ENCODE results near the gene OR52K1.

The OR52K1 gene

GRCh38 chr11:4482445-4482844, at the start of gene OR52K1:
Gene OR52K1, plus strand, starts transcription at chr11:4482646. Its CDS starts 6,255 bp downstream, at chr11:4488901.
- no peak for DNase-seq (ENCODE audit: low read depth)
- TF ChIP-seq, protein P1, sequence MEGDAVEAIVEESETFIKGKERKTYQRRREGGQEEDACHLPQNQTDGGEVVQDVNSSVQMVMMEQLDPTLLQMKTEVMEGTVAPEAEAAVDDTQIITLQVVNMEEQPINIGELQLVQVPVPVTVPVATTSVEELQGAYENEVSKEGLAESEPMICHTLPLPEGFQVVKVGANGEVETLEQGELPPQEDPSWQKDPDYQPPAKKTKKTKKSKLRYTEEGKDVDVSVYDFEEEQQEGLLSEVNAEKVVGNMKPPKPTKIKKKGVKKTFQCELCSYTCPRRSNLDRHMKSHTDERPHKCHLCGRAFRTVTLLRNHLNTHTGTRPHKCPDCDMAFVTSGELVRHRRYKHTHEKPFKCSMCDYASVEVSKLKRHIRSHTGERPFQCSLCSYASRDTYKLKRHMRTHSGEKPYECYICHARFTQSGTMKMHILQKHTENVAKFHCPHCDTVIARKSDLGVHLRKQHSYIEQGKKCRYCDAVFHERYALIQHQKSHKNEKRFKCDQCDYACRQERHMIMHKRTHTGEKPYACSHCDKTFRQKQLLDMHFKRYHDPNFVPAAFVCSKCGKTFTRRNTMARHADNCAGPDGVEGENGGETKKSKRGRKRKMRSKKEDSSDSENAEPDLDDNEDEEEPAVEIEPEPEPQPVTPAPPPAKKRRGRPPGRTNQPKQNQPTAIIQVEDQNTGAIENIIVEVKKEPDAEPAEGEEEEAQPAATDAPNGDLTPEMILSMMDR (IDR thresholded peaks at IDR 0.05; ENCODE audit: low read length, missing control alignments) = no peak
- H3K4me3 ChIP-seq (replicated peaks; ENCODE audit: low read depth, low read length) = no peak within 1 kb of the TSS

DNA sequence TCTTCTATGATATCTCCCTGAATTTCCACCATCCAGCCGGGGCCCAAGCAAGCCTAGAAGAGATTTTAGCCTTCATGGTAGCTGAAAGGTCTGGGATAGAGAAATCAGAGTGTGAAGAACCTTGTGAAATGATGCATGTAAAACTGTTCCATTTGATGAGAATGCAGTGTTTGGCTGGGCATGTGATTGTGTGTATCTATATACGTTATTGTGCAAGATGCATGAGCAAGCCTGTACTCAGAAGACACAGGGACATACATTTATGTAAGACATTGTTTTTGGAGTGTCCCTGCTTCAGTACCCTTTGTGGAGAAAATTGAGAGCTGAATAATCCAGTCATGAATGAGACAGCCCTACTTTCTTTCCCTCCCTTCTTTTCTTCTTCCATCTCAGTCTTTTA, 48.6 kb upstream of the OR52K1 start:
- H3K4me3 ChIP-seq (replicated peaks; ENCODE audit: low read depth, low read length) = no peak overlapping the region
- DNase-seq (ENCODE audit: low read depth) = no peak
- TF ChIP-seq, protein P1 (IDR thresholded peaks at IDR 0.05; ENCODE audit: low read length, missing control alignments) = no peak

DNA sequence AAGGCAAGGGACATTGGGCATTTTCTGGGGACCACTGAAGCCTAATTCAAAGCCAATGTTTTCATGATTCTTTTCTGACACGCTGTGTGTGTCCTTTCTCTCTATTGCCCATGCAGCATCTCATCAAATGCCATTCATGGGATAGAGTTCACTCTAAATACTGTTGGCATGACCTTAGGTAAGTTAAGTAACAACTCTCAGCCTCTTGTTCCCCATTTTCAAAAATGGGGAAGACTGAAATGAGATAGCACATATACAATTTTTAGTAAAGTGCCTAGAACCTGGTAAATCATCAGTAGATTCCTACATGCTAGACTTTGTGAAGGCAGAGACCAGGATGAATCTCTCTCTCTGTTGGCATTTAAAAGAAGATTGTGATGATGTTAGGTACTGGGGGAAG, 46.0 kb upstream of the OR52K1 start:
- TF ChIP-seq, protein P1 (IDR thresholded peaks at IDR 0.05; ENCODE audit: low read length, missing control alignments) = no peak
- H3K4me3 ChIP-seq (replicated peaks; ENCODE audit: low read depth, low read length) = no peak overlapping the region
- no peak for DNase-seq (ENCODE audit: low read depth)

DNA sequence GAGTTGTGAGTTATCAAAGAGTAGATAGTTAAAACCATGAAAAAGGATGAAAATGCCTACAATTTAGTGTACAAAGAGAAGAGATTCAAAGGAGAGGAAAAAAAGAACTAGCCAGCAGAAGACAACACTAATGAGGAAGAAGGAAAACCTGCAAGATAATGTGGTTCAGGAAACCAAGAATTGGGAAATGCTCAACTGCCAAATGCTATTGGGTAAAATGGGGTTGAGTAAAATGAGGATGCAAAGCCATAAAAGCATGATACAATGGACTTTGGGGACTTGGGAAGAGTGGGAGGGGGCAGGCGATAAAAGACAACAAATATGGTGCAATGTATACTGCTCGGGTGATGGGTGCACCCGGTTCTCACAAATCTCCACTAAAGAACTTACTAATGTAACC, 40.9 kb upstream of the OR52K1 start:
- no peak for DNase-seq (ENCODE audit: low read depth)
- TF ChIP-seq, protein P1 (IDR thresholded peaks at IDR 0.05; ENCODE audit: low read length, missing control alignments) = no peak

DNA sequence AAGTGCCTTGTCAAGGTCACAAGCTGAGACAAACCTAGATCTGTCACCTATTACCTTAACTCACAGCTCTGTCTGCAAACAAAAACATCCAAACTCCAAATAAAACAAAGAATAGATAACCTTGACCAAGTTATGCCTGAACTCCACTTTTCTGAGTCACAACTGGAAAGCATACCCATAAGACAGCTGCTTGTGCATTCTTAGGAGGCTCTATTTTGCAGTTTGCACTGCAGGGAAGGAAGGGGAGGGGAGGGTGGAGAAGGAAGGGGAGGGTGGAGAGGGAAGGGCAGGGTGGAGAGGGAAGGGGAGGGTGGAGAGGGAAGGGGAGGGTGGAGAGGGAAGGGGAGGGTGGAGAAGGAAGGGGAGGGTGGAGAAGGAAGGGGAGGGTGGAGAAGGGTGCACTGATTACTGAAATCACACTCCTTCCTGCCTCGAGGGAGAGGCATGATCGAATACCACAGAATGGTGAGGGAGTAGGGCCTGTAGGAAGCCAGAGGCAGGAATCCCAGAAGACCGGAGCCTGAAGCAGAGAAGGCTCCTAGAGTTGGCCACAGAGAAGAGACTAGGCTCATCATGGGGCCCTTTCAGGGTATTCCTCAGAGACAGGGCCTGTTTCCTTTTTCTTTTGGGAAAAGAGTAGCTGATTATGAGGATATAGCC, 39.1 kb upstream of the OR52K1 start:
- no peak for DNase-seq (ENCODE audit: low read depth)
- no peak overlapping the region for H3K4me3 ChIP-seq (replicated peaks; ENCODE audit: low read depth, low read length)
- TF ChIP-seq, protein P1 (IDR thresholded peaks at IDR 0.05; ENCODE audit: low read length, missing control alignments) = no peak

More for the DNA sequence above, 40.9 kb upstream of the OR52K1 start:
- H3K4me3 ChIP-seq (replicated peaks; ENCODE audit: low read depth, low read length) = no peak overlapping the region

GRCh38 chr11:4448995-4449394, 33.5 kb upstream of the OR52K1 start, which contains the start of gene OR52K2:
Gene OR52K2, plus strand, starts transcription at chr11:4449295. Its CDS starts 45 bp downstream, at chr11:4449340.
- H3K4me3 ChIP-seq (replicated peaks; ENCODE audit: low read depth, low read length) = no peak within 1 kb of the TSS
- DNase-seq (ENCODE audit: low read depth) = no peak
- TF ChIP-seq, protein P1 (IDR thresholded peaks at IDR 0.05; ENCODE audit: low read length, missing control alignments) = no peak

DNA sequence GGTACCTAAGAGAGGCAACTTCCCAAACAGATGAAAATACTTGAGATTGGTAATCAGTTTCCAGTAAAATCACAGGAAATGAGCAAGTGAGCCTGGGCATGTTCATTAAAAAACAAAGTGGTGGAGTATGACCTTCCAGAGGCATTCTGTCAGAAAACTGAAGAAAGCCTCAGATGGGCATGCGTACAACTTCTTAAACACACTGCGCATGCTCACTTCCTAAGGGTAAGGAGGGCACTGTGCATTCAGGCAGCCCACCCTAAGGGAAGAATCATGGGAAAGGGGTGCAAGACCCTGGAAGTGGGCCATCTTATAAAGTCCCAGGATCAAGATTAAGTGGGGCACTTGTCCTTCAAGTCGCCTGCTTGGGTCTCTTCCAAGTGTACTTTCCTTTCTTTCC, 29.3 kb upstream of the OR52K1 start:
- TF ChIP-seq, protein P1 (IDR thresholded peaks at IDR 0.05; ENCODE audit: low read length, missing control alignments) = no peak
- no peak overlapping the region for H3K4me3 ChIP-seq (replicated peaks; ENCODE audit: low read depth, low read length)
- no peak for DNase-seq (ENCODE audit: low read depth)
